Nasal cavity respiratory epithelium epithelial cell of viscerocranial mucosa (primary cell): Measurements from ENCODE around the gene CHST8. TPM values are rescaled to one million over a fixed set of nuclear protein-coding genes. Genes with fewer than 3 reads are reported as not detected.

Experiments used
- total RNA-seq: library from RNA; depleted of rRNA; stranded (reverse); fragments of >200 nt; gene quantifications from 2 replicates; pipeline ENCODE4 v1.2.3, GENCODE V29; 2014

CHST8 gene, protein sequence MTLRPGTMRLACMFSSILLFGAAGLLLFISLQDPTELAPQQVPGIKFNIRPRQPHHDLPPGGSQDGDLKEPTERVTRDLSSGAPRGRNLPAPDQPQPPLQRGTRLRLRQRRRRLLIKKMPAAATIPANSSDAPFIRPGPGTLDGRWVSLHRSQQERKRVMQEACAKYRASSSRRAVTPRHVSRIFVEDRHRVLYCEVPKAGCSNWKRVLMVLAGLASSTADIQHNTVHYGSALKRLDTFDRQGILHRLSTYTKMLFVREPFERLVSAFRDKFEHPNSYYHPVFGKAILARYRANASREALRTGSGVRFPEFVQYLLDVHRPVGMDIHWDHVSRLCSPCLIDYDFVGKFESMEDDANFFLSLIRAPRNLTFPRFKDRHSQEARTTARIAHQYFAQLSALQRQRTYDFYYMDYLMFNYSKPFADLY
- total RNA-seq: under 0.01 and 0.14 TPM in 2 replicates

GRCh38 chr19:33621811-33622504, at the start of gene CHST8:
CHST8 (plus strand) TSS chr19:33621953; CDS start chr19:33689262, 67,309 bp downstream.

DNA sequence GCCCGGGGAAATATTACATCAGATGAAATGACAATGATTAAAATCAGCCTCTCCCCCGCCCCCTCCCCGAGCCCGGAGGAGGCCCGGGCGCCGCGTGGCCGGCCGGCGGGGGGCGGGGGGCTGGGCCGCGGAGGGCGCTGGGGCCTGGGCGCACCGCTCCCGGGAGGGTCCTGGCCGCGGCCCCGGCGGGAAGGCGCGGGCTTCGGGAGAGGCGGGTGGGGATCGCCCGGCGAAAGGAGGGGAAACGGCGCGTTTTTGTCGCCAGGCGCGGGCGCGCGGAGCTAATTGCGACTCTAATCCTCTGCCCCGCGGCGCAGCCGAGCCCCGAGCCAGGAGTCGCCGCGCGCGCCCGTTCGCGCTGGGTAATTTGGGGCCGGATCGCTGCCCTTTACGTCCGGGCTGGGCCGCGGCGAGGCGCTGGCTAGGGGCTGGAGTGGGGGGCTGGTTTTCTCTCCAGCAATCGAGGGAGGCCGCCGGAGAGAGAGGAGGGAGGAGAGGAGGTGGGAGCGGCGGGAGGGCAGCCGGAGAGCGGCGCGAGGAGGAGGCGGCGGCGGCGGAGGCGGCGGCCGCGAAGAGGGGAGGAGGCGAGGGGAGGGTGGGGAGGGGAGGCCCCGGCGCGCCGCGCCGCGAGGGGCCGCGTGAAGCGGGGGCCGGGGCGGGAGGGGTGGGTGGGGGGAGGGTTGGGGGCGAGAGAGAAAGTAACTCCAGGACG, 174.6 kb downstream of the CHST8 start, which contains the start of gene KCTD15:
KCTD15 (plus strand) TSS at position 707 of the 712 bp plus-strand sequence. CDS start 3,585 bp downstream, outside the sequence.

Other genes starting within 250 kb of the CHST8 start
- 123 and 127 TPM in 2 replicates for gene CEBPG, start 248.2 kb upstream of the CHST8 start, total RNA-seq
- 34.5 and 42.6 TPM in 2 replicates for gene PEPD, start 100.2 kb upstream of the CHST8 start, total RNA-seq
- gene KCTD15, start 174.9 kb downstream of the CHST8 start, total RNA-seq: 105 and 106 TPM in 2 replicates